K562 (cell line): ENCODE measurements around the gene SMIM22. TPM values are rescaled to one million over a fixed set of nuclear protein-coding genes. Genes with fewer than 3 reads are reported as not detected.
A peak's percentile ranks its signal among the peaks of the same experiment; 100 is the strongest.

Experiments
- ATF4 ChIP-seq: fragments of 450-650 bp; formaldehyde crosslinking; IDR thresholded peaks from 2 replicates; pipeline ENCODE4 v1.4.0; 2022; ENCODE audit warnings: mild to moderate bottlenecking, moderate library complexity
- BMI1 ChIP-seq: fragments of 150-350 bp; IDR thresholded peaks from 2 replicates; pipeline ENCODE4 v1.6.1; 2014; ENCODE audit warnings: low read length
- CBX1 ChIP-seq: sonication (generic); IDR thresholded peaks from 2 replicates; pipeline ENCODE4 v1.6.1; 2016; ENCODE audit warnings: antibody characterized with exemption, low read depth, mild to moderate bottlenecking
- SAFB2 ChIP-seq: fragments of 200-400 bp; formaldehyde crosslinking; IDR thresholded peaks from 2 replicates; pipeline ENCODE4 v1.6.1; 2018; ENCODE audit warnings: borderline replicate concordance, low read length, low read depth, moderate library complexity; ENCODE audit not compliant: severe bottlenecking
- SMARCB1 ChIP-seq: IDR thresholded peaks from 2 replicates; pipeline ENCODE4 v1.6.1; 2011; ENCODE audit warnings: improper control_type of control experiment, low read depth; ENCODE audit not compliant: insufficient read length
- TBP ChIP-seq: optimal IDR thresholded peaks from 2 replicates; pipeline ENCODE3; 2011; ENCODE audit warnings: low read depth, low read length, improper control_type of control experiment
- THRA ChIP-seq: fragments of 450-650 bp; IDR thresholded peaks from 2 replicates; pipeline ENCODE4 v1.6.1; 2017; ENCODE audit warnings: mild to moderate bottlenecking, moderate library complexity
- polyA plus RNA-seq, 8 experiments: library from polyadenylated mRNA; depleted of rRNA in 4 of 8; stranded (reverse) in 5 of 8; unstranded in 3 of 8; fragments of >200 nt; fragmentation: Nextera tagmentation in 2 of 8; fragmentation: Illumina TruSeq in 1 of 8; extraction: Ambion mirVana in 2 of 8; extraction: Trizol in 1 of 8; gene quantifications; 2 replicates each; pipeline versions ENCODE4 v1.2.1 to v1.2.3, GENCODE V29; 2011 to 2014; ENCODE audit warnings: inconsistent platforms in 1 of 8, missing spikeins in 1 of 8
- total RNA-seq, 7 experiments: library from RNA; depleted of rRNA in 6 of 7; stranded (reverse); fragments of >200 nt in 6 of 7; fragmentation: Illumina TruSeq in 2 of 7; extraction: Trizol in 2 of 7; gene quantifications; 2 replicates each; pipeline versions ENCODE4 v1.2.1 to v1.2.3, GENCODE V29; 2011 to 2021; ENCODE audit warnings: low replicate concordance in 1 of 7
- TF ChIP-seq, protein P1 (sequence below): sonication (generic); formaldehyde crosslinking; IDR thresholded peaks from 2 replicates; pipeline ENCODE4 v1.8.0; 2022; ENCODE audit warnings: mild to moderate bottlenecking, missing genetic modification reagents
- TF ChIP-seq, protein P2 (sequence below), 3 experiments: IDR thresholded peaks in 2 of 3; conservative IDR thresholded peaks in 1 of 3; 2 replicates each; pipeline ENCODE4 v1.5.1; 2011 to 2012; ENCODE audit warnings: low read length in 3 of 3, mild to moderate bottlenecking in 3 of 3, control low read depth in 2 of 3, improper control_type of control experiment in 1 of 3, inconsistent platforms in 1 of 3, low read depth in 1 of 3, mixed read lengths in 1 of 3, moderate library complexity in 1 of 3; ENCODE audit not compliant: insufficient read depth in 2 of 3
- TF ChIP-seq, protein P3 (sequence below): fragments of 250-450 bp; sonication (Bioruptor Pico); IDR thresholded peaks from 2 replicates; pipeline ENCODE4 v1.8.0; 2022; ENCODE audit warnings: inconsistent platforms, mild to moderate bottlenecking, moderate library complexity, borderline replicate concordance
- TF ChIP-seq, protein P4 (sequence below), 2 experiments: fragments of 450-650 bp; formaldehyde crosslinking in 1 of 2; IDR thresholded peaks; 2 replicates each; pipeline versions ENCODE4 v1.4.0 to v1.6.1; 2014 to 2020; ENCODE audit warnings: mild to moderate bottlenecking in 2 of 2, borderline replicate concordance in 1 of 2, low read depth in 1 of 2

Gene SMIM22
- total and polyA plus RNA-seq, 9 of the 15 experiments (the other 6 are each of a cell fraction or from before 2014, with no cell fraction given), result not detected

DNA sequence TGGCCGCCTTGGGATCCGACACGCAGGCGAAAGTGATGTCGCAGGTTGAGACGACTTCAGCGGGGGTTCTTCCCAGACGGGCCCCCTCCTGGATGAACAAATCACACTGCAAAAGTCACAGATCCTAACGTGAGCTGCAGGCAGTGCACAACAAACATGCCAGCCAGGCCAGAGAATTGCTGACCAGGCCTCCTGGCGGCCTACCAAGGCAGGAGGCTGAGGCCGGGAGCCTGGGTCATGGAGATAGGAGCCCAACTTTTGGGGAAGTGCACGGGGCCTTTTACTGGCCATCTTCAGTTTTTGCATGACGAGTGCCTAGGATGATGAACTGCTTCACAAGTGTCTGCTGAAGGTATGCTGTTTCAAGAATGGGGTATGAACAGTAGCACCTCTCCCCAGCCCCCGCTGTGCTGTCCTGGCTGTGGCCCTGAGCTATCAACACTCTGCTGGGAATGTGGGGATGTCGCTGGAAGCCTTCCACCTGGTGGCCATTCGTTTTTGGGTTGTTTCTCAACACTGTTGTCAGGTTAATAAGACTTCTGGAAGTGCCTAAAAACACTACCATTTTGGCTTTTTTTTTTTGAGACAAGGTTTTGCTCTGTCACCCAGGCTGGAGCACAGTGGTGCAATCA, 19.5 kb downstream of the SMIM22 start (continued):
- TF ChIP-seq, protein P1, sequence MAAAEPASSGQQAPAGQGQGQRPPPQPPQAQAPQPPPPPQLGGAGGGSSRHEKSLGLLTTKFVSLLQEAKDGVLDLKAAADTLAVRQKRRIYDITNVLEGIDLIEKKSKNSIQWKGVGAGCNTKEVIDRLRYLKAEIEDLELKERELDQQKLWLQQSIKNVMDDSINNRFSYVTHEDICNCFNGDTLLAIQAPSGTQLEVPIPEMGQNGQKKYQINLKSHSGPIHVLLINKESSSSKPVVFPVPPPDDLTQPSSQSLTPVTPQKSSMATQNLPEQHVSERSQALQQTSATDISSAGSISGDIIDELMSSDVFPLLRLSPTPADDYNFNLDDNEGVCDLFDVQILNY (CRISPR knock-in tag), result no peak
- TF ChIP-seq THRA (no peak), SMARCB1 (no peak), ATF4 (CRISPR knock-in tag) (no peak), CBX1 (no peak), TBP (no peak), BMI1 (no peak), SAFB2 (no peak)
- TF ChIP-seq, protein P2, sequence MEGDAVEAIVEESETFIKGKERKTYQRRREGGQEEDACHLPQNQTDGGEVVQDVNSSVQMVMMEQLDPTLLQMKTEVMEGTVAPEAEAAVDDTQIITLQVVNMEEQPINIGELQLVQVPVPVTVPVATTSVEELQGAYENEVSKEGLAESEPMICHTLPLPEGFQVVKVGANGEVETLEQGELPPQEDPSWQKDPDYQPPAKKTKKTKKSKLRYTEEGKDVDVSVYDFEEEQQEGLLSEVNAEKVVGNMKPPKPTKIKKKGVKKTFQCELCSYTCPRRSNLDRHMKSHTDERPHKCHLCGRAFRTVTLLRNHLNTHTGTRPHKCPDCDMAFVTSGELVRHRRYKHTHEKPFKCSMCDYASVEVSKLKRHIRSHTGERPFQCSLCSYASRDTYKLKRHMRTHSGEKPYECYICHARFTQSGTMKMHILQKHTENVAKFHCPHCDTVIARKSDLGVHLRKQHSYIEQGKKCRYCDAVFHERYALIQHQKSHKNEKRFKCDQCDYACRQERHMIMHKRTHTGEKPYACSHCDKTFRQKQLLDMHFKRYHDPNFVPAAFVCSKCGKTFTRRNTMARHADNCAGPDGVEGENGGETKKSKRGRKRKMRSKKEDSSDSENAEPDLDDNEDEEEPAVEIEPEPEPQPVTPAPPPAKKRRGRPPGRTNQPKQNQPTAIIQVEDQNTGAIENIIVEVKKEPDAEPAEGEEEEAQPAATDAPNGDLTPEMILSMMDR (IDR thresholded peaks at IDR 0.05 in 2 of 3, conservative IDR thresholded peaks at IDR 0.05 in 1 of 3; ENCODE audit: insufficient read depth in 2 of 3, low read depth in 1 of 3, low read length in 3 of 3), result peak in 2 of 3 experiments; percentile 5 to 32; a peak in 2 of 6 replicates
- TF ChIP-seq, protein P3, sequence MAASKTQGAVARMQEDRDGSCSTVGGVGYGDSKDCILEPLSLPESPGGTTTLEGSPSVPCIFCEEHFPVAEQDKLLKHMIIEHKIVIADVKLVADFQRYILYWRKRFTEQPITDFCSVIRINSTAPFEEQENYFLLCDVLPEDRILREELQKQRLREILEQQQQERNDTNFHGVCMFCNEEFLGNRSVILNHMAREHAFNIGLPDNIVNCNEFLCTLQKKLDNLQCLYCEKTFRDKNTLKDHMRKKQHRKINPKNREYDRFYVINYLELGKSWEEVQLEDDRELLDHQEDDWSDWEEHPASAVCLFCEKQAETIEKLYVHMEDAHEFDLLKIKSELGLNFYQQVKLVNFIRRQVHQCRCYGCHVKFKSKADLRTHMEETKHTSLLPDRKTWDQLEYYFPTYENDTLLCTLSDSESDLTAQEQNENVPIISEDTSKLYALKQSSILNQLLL (CRISPR knock-in tag), result no peak
- TF ChIP-seq, protein P4, sequence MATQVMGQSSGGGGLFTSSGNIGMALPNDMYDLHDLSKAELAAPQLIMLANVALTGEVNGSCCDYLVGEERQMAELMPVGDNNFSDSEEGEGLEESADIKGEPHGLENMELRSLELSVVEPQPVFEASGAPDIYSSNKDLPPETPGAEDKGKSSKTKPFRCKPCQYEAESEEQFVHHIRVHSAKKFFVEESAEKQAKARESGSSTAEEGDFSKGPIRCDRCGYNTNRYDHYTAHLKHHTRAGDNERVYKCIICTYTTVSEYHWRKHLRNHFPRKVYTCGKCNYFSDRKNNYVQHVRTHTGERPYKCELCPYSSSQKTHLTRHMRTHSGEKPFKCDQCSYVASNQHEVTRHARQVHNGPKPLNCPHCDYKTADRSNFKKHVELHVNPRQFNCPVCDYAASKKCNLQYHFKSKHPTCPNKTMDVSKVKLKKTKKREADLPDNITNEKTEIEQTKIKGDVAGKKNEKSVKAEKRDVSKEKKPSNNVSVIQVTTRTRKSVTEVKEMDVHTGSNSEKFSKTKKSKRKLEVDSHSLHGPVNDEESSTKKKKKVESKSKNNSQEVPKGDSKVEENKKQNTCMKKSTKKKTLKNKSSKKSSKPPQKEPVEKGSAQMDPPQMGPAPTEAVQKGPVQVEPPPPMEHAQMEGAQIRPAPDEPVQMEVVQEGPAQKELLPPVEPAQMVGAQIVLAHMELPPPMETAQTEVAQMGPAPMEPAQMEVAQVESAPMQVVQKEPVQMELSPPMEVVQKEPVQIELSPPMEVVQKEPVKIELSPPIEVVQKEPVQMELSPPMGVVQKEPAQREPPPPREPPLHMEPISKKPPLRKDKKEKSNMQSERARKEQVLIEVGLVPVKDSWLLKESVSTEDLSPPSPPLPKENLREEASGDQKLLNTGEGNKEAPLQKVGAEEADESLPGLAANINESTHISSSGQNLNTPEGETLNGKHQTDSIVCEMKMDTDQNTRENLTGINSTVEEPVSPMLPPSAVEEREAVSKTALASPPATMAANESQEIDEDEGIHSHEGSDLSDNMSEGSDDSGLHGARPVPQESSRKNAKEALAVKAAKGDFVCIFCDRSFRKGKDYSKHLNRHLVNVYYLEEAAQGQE (IDR thresholded peaks at IDR 0.05; ENCODE audit: borderline replicate concordance), result peak; percentile 18; the same call in 1 of the 2 replicates
- TF ChIP-seq, protein P4 (CRISPR knock-in tag; IDR thresholded peaks at IDR 0.05; ENCODE audit: low read depth), result no peak
